Ovary (tissue), 9 donors: Measurements from ENCODE around the gene SPP1. TPM values are rescaled to one million over a fixed set of nuclear protein-coding genes. Genes with fewer than 3 reads are reported as not detected.

Experiments used
- DNase-seq, 5 donors: peaks; one replicate each; pipeline ENCODE4 v3.0.0-alpha.2; 2019 to 2020
- H3K27ac ChIP-seq, 2 donors: fragments of 200-600 bp; one replicate each; pipeline versions ENCODE4 v1.5.1 to v1.8.0; 2019 to 2022
- H3K27me3 ChIP-seq: fragments of 200-600 bp; one replicate; pipeline ENCODE4 v1.8.0; 2022
- H3K36me3 ChIP-seq: fragments of 200-600 bp; sonication (generic); one replicate; pipeline ENCODE4 v1.5.1; 2019
- H3K4me1 ChIP-seq: one replicate; pipeline ENCODE4 v1.8.1; 2013; ENCODE audit warnings: mild to moderate bottlenecking, moderate library complexity; ENCODE audit not compliant: insufficient read depth
- H3K4me3 ChIP-seq: fragments of 200-600 bp; sonication (generic); one replicate; pipeline ENCODE4 v1.5.1; 2017
- H3K9me3 ChIP-seq, 2 donors: fragments of 200-600 bp in 1 of 2; sonication (generic) in 1 of 2; one replicate each; pipeline versions ENCODE4 v1.5.1 to v1.8.1; 2013 to 2019; ENCODE audit warnings: mild to moderate bottlenecking in 1 of 2, moderate library complexity in 1 of 2
- CTCF ChIP-seq, 3 donors: fragments of 450-650 bp in 2 of 3; fragments of 200-600 bp in 1 of 3; IDR thresholded peaks; one replicate each; pipeline versions ENCODE4 v1.5.1 to v1.8.0; 2016 to 2022; ENCODE audit warnings: antibody characterized with exemption in 3 of 3, mild to moderate bottlenecking in 1 of 3
- EP300 ChIP-seq: sonication (generic); formaldehyde crosslinking; IDR thresholded peaks from one replicate; pipeline ENCODE4 v1.6.1; 2017; ENCODE audit warnings: antibody characterized with exemption
- POLR2A ChIP-seq: fragments of 450-650 bp; IDR thresholded peaks from one replicate; pipeline ENCODE4 v1.6.1; 2017; ENCODE audit warnings: antibody characterized with exemption, mild to moderate bottlenecking, moderate library complexity
- WGBS, 3 donors: extraction: QIAGEN DNeasy Blood & Tissue Kit in 1 of 3; methylation state at CpG; one replicate each; pipeline versions ENCODE4 v1.1.5 to v1.1.7; 2013 to 2017; 5-methylcytosine and 5-hydroxymethylcytosine counted together
- intact Hi-C, 4 donors: fragments of 100-400 bp; cut with DNase I; formaldehyde crosslinking; loops; one replicate each; pipeline versions ENCODE4 v1.11.0 to v1.15.1; 2022 to 2023
- polyA plus RNA-seq, 2 donors: library from polyadenylated mRNA; stranded (reverse); fragments of 200-250 nt in 1 of 2; fragments of 350-450 nt in 1 of 2; fragmentation: Illumina TruSeq in 1 of 2; extraction: RNeasy Lipid Tissue Mini Kit (QIAGEN cat#74804) in 1 of 2; gene quantifications; one replicate each; pipeline ENCODE4 v1.2.3, GENCODE V29; 2013 to 2014
- total RNA-seq, 7 donors: library from RNA; depleted of rRNA in 2 of 7; stranded (reverse); fragments of >200 nt in 2 of 7; fragmentation: NEBNext Ultra II Directional in 3 of 7; extraction: Animal tissue kit (Norgen Biotek cat#: 25700) in 3 of 7; gene quantifications; one replicate each; pipeline versions ENCODE4 v1.1.0 to v1.2.4, GENCODE V29; 2016 to 2023
- donor health status: DM: no; HTN: no; CAD: no; lungs with moderate emphysema.
- donor health status: DM: no; HTN: no; CAD: no.
- donor health status: Bipolar disorder and iron deficiency.
- donor health status: DM: yes; HTN: yes; CAD: no.
- donor health status: DM: no; HTN: no; CAD: no.
- donor health status: DM: yes; HTN: yes; CAD: no.

SPP1 gene
- total and polyA plus RNA-seq, 9 donors: 5.6 to 88.7 (median 23.7) TPM

DNA sequence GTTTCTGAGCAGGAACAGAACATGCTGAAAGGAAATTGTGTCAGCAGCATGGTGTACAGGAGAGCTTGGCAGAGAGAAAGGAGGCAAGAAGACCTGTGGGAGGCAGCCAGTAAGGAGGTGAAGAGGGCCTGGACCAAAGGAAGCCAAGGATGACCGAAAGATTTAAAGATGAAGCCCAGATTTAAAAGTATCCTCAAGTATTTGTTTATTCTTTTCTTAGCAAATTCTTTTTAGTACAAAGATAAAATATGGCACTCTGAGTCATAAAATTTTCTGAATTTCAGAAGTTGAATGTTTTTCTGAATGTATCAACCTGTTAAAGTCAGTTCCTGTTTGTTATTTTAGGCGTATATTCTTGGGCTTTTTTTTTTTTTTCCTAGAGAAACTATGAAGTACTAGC is 35.5 kb downstream of the SPP1 start:
- H3K27ac ChIP-seq: no peak overlapping the region
- no peaks in the 10 kb centered on the region for H3K27me3 ChIP-seq
- peak overlapping the region; percentile 94 for H3K4me3 ChIP-seq
- WGBS, 3 donors: 20 to 45% (median 31%) methylated on average over 2 of the region's 2 CpGs
- intact Hi-C loops: no loop called here
- no peaks in the 10 kb centered on the region for H3K36me3 ChIP-seq
- TF ChIP-seq POLR2A: no peak
- TF ChIP-seq CTCF (IDR thresholded peaks at IDR 0.05): no peak
- no peak for TF ChIP-seq EP300
- DNase-seq: no peak
- H3K4me1 ChIP-seq: peaks cover 7% of the 10 kb centered on the region
- H3K9me3 ChIP-seq: no peaks in the 10 kb centered on the region

- 77 to 91% (median 91%) methylated on average over 3 of the region's 3 CpGs for WGBS, 3 donors
- DNase-seq: no peak
- H3K4me3 ChIP-seq: no peak overlapping the region
- H3K27me3 ChIP-seq: no peaks in the 10 kb centered on the region
- H3K4me1 ChIP-seq: peaks cover 16% of the 10 kb centered on the region
- TF ChIP-seq CTCF (IDR thresholded peaks at IDR 0.05): no peak
- TF ChIP-seq POLR2A: no peak
- no peak for TF ChIP-seq EP300
- H3K9me3 ChIP-seq: no peaks in the 10 kb centered on the region
- intact Hi-C loops: no loop called here
- H3K27ac ChIP-seq: no peak overlapping the region
- no peaks in the 10 kb centered on the region for H3K36me3 ChIP-seq
These were observed 37.1 kb downstream of the SPP1 start for GRCh38 chr4:88012647-88013046.

GRCh38 chr4:88014386-88014905 is 38.9 kb downstream of the SPP1 start:
- Histone ChIP-seq H3K9me3 (no peaks in the 10 kb centered on the region), H3K36me3 (no peaks in the 10 kb centered on the region), H3K4me3 (no peak overlapping the region), H3K27ac (no peak overlapping the region), H3K27me3 (no peaks in the 10 kb centered on the region), H3K4me1 (peaks cover 18% of the 10 kb centered on the region)
- WGBS, 3 donors: 96 to 98% (median 97%) methylated on average over 3 of the region's 3 CpGs
- TF ChIP-seq EP300 (no peak), CTCF (IDR thresholded peaks at IDR 0.05) (no peak), POLR2A (no peak)
- intact Hi-C loops: no loop called here
- DNase-seq: no peak

GRCh38 chr4:88015659-88016295 is 40.3 kb downstream of the SPP1 start:
- Histone ChIP-seq H3K27ac (no peak overlapping the region), H3K4me1 (peaks cover 18% of the 10 kb centered on the region), H3K9me3 (no peaks in the 10 kb centered on the region), H3K36me3 (no peaks in the 10 kb centered on the region), H3K4me3 (no peak overlapping the region), H3K27me3 (no peaks in the 10 kb centered on the region)
- TF ChIP-seq POLR2A (no peak), EP300 (no peak), CTCF (IDR thresholded peaks at IDR 0.05) (no peak)
- intact Hi-C loops: loop anchor here in 1 of 4 donors (5.0 kb wide), 1 partner anchor 587 kb away; no protein-coding TSS in a partner anchor
- 78 to 80% (median 78%) methylated on average over 10 of the region's 10 CpGs for WGBS, 3 donors
- DNase-seq: no peak
